Hypothalamus (tissue), 51 donors: ENCODE data around the gene JUND.
A peak's percentile ranks its signal among the peaks of the same experiment; 100 is the strongest.

Source experiments
- DNase-seq, 51 donors: peaks; one replicate each; lab custom pipeline; 2025; lab: John Stamatoyannopoulos, UW

Gene JUND

DNA sequence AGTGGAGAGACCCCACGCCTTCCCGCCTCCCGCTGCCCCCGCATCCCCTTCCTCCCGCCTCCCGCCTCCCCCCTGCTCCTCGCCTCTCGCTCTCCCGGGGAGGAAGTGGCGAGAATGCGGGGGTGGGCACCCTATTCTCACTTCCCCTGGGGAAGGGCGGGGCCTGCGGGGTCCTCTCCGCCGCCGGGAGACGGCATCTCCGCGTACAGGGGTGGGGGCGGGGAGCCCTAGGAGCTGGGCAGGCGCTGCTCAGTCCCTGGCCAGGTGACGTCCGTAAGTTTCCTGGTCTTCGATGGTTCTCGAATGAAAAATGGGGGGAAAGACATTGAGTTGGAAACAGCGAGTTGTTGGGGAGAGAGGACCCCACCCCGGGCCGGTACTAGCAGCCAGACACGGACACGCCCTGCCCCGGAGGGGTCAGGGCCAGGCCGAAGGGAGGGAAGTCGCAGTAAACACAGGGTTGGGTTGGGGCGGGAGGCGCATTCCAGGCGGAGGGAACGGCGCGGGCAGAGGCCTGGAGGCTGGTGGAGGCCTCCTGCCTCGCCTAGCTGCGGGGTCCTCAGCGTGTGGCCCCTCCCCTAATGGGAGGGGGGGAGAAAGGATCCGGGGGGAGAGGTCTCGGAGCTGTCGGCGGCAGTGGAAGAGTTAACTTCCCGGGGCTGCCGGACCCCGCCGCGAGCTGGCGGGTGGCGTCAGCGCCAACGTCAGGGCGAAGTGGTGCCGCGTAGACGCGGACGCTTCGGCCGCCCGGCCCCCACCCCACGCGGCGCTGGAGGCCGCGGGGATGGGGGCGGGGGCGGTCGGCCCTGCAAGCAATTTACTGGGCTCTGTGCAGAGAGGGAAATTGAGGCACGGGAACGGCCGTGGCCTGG lies 10.4 kb upstream of the JUND start:
- DNase-seq: peak in 50 of 51 donors; percentile 28 to 89 (median 74)

DNA sequence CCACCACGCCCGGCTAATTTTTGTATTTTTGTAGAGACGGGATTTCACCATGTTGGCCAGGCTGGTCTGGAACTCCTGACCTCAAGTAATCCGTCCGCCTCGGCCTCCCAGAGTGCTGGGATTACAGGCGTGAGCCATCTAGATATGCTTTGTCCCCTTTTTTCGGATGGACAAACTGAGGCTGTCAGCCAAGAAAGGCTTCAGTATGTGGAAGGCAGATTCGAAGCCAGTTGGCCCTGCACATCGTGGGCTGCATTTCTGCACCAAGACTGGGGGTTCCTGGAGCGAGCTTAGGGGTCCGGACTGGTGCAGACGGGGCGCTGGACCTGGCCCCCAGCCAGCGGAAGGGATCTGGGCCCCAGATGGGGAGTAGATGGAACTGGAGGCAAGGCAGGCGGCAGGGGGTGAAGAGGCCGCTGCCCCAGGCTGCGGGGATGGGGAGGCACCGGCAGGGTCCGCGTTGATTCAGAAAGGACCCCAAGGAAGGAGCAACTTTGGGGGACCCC lies 9.7 kb upstream of the JUND start:
- DNase-seq: peak in 3 of 51 donors; percentile 10 to 37 (median 36)

DNA sequence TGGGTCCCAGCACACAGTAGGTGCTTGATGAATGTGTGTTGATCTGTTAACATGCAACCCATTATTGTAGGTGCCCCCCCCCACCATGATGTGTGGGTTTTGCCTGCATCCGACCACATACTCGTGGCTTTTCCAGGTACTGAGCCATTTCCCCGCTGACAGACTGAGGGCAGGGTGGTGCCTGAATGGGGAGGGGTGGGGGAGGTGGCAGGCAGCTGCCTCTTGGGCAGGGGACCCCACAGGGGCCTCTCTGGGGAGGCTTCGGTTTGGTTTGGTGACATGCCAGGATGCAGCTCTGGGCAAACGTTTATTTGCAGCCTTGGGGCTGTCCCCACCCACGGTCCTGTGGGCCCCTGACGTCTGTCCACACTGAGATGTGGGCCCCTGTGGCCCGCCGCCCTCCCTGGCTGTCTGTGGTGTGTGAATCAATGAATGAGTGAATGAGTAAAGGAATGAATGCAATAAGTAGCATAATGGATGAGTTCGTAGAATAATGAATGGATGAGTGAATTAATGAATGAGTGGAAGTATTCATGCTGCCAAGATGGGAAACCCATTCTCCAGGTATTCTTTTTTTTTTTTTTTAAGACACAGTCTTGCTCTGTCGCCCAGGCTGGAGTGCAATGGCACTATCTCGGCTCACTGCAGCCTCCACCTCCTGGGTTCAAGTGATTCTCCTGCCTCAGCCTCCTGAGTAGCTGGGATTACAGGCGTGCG lies 9.0 kb upstream of the JUND start:
- peak in 6 of 51 donors; percentile 4 to 40 (median 18) for DNase-seq

DNA sequence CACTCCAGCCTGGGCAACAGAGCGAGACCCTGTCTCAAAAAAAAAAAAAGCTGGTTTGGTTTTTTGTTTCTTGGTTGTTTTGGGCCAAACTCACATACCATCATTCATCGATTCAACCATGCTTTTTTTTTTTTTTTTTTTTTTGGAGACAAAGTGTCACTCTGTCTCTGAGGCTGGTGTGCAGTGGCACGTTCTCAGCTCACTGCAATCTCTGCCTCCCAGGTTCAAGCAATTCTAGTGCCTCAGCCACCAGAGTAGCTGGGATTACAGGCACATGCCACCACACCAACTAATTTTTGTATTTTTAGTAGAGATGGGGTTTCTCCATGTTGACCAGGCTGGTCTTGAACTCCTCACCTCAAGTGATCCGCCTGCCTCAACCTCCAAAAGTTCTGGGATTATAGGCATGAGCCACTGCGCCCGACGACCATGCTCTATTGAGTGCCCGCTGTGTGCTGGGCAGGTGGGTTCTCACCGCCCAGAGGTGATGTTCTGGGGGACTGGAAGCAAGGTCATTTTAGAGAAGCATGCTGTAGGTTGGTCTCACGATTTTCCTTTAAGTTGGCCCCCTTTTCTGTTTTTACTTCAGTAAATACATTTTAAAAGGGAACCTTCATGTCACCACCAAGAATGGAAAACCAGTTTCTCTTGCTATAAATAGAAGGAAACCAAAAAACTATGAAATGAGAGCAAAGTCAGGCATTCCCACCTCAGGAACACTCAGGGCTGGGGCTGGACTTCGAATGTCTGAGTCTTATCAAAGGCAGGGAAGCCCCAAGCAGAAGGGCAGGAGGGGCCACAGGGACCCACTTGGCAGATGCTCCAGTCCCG lies 8.3 kb upstream of the JUND start:
- no peak for DNase-seq

DNA sequence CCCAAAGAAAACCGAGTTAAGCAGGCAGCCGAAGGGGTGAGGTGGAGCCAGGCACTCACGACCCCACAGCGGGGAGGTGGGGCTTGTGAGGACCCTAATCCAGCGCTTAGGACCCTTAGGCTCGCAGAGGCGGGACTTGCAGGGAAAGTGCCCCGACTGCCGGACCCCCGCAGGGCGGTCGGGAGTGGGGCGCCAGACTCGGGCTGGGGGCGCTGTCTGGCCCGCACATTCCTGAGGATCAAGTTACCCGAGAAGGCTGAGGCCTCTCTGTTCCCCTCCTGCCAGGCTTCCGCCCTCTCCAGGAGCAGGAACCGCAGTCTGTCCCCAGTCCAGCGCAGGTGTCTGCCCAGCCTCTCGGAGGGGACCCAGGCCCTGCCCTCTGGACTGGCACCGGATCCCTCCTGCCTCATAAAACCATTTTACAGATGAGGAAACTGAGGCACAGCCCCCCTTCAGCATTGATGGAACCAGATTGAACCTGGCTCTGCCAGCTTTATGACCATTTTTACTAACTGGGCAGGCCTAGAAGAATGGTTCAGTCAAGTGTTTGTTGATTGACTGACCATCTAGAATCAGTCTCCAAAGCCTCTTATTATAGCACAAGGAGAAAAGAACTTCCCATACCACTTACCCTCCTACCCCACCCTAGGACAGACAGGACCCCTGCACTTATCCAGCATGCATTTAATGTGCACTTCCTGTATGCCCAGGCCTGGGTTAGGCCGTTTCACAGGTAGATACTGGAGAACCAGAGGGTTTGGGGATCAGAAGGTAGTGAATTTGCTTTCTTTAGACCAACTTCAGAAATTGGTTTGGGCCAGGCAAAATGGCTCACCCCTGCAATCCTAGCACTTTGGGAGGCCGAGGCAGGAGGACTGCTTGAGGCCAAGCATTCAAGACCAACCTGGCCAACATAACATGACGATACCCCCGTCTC lies 6.7 kb upstream of the JUND start:
- no peak for DNase-seq

DNA sequence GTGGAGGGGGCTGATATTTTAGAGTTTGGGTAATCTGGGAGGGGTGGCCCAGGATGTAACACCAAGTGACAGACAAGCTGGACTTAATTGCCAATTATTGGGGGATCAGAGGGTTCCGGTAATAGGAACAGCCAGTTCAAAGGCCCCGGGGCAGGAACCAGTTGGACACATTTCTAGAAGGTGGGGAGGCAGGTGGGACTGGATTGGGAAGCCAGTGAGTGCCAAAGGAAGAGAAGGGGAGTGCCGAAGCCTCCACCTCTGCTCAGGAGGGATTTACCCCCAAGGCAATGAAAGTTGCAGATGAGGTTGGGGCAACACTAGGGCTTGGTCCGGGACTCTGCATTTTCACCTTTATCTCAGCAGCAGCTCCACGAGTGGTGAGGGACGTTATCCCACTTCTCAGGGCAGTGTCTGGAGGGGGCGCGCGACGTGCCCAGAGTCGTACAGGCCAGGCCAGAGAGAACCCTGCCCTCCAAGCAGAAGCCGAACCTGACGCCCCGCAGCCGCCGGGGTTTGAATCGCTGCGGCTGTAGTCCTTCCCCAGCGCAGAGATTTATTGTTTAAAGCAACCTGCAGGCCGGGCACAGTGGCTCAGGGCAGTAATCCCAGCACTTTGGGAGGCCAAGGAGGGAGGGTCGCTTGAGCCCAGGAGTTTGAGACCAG lies 5.7 kb upstream of the JUND start:
- DNase-seq: no peak

DNA sequence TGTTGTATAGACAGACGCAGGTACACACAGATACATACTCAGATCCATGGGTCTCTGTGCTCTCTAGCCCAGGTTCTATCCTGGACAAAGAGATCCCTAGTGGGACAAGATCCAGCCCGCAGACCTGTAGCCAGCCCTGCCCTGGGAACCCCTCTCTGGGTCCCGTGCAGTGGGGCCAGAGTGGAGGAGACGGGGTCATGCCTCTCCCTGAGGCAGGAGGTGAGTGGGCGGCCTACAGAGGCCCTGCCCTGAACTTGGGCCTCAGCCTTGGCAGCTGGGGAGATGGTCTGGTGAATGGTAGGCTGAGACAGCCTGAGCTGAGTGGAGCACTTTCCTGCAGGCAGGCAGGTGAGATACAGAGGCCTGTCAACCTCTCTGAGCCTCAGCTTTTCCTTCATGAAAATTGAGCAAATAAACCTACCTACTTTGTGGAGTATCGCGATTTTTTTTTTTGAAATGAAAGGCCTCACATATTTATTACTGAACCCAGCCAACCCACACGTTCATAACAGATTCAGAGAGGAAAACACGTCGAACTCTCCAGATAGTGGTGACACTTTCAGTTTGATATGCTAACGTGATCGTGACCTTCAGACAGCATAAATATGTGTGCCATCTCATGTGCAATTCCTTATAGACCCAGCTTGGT lies 3.4 kb upstream of the JUND start:
- no peak for DNase-seq

DNA sequence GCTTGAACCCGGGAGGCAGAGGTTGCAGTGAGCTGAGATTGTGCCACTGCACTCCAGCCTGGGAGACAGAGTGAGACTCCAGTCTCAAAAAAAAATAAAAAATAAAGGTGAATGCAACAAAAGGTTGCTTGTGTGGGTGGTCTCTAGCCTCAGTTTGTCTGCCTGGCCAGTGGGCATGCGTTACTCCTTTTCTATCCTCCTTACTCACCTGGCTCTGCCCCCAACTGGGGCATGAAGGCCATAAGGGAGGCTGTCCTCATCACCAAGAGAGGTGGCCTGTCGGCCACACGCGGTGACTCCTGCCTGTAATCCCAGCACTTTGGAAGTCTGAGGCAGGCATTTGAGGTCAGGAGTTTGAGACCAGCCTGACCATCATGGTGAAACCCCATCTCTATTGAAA lies 1.9 kb upstream of the JUND start:
- DNase-seq: no peak

DNA sequence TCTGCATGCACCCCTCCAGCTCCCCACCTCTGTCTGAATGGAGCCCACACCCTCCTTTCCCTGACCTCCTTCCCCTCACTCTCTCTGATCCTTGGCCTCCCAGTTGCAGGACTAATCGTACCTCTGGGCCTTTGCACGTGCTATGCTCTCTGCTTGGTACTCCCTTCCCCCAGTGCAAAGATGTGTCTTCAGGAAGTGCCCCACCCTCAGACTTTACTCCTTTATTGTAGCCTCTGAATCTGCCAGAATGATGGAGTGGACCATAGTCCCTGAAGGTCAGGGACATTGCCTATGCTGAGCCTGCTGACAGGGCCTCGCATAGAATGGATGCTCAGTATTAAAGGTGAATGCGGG lies 1.3 kb upstream of the JUND start:
- DNase-seq: no peak

DNA sequence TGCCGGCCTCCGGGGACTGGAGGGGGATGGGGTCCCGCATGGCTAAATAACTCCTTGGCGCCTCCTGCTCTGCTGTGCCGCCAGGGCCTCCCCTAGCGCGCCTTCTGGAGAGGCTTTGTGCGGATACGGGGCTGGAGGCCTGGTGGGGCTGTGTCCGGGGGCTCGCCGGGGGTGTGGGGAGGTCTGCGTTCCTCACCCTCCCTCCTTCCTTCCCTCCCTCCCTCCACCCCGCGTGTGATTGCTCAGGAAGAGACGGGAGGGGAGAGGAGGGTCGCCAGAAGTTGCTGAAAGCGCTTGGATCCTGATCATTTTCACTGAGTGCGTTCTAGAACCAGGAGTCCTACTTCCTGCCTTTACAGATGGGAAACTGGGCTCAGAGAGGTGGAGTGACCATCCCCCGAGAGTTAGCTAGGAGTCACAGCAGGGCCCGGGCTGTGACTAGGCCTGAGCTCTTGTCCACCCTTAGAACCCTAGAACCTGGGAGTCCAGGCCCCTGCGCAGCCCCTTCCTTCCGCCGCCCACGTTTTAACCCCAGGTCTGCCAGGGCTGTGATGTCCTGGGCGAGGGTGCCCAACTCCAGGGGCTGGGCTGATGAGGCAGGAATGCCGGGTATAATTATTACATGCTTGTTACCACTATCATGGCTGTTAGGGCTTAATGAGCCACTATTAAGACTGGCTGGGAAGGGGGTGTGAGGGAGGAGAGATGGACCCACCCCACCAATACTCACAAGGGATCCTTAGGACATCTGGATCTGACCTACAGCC lies 782 bp upstream of the JUND start:
- peak in 19 of 51 donors; percentile 43 to 99 (median 68) for DNase-seq

DNA sequence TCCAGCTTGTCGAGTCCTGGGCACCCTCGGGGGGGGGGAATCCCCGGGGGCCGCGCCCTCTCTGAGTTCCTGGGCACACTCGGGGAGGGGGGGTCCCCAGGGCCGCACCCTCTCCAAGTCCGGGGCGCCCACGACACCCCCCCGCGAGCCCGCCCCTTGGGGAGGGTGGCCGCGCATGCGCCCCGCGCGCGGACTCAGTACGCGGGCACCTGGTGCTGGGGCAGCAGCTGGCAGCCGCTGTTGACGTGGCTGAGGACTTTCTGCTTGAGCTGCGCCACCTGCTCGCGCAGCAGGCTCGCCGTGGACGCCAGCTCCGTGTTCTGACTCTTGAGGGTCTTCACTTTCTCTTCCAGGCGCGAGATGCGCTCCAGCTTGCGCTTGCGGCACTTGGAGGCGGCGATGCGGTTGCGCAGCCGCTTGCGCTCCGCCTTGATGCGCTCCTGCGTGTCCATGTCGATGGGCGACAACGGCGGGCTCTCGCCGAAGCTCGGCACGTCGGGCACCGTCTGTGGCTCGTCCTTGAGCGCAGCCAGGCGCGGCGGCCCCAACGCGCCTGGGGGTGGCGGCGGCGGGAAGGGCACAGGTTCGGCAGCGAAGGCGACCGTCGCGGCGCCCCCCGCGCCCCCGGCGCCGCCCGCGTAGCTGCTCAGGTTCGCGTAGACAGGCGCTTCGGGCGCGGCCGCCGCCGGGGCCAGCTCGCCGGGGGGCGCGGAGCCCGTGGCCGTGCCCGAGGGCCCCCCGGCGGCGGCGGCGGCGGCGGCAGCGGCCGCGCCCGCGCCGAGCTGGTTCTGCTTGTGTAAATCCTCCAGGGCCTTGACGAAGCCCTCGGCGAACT lies 958 bp downstream of the JUND start:
- peak in 48 of 51 donors; percentile 4 to 85 (median 58) for DNase-seq

DNA sequence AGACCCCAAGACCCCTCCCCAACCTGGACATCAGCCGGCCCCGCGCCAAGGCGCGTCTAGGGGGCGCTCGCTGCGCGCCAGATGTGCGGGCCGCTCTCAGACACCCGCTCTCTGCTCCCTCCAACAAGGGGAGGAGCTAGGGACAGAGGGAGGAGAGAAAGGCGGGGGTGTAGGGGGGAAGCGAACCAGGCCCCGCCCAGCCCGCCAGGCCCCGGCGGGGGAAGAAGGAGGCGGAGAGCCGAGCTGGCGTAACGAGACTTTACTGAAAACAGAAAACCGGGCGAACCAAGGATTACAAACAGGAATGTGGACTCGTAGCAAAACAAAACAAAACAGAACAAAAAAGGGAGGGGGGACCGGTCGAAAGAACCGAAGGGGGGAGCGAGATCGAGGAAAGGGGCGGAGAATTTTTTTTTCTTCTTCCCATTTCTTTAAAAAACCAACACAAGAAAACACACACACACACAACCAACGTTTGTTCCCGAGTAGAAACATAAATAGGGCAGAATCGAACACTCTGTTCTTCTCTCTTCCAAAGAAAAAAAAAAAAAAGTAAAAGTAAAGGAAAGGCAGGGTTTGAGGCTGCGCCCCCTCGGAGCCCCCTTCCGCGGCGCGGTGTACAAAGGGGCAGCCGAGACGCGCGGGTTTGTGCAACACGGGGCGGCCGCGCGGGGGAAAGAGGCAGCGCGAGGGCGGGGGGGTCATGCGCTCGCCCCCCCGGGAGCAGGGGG lies 1.7 kb downstream of the JUND start:
- peak; percentile 23 to 94 (median 86) for DNase-seq

DNA sequence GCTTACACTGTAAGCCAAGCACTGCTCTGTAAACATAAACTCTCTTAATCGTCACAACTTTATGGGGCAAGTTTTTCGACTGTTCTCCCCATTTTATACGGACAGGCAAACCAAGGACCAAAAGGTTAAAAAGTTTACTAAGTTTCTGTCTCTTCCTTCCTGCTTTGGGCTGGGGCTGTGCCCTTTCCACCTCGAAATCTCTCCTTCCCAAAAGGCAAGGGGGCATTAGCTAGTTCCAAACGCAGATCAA lies 2.2 kb downstream of the JUND start:
- DNase-seq: no peak

DNA sequence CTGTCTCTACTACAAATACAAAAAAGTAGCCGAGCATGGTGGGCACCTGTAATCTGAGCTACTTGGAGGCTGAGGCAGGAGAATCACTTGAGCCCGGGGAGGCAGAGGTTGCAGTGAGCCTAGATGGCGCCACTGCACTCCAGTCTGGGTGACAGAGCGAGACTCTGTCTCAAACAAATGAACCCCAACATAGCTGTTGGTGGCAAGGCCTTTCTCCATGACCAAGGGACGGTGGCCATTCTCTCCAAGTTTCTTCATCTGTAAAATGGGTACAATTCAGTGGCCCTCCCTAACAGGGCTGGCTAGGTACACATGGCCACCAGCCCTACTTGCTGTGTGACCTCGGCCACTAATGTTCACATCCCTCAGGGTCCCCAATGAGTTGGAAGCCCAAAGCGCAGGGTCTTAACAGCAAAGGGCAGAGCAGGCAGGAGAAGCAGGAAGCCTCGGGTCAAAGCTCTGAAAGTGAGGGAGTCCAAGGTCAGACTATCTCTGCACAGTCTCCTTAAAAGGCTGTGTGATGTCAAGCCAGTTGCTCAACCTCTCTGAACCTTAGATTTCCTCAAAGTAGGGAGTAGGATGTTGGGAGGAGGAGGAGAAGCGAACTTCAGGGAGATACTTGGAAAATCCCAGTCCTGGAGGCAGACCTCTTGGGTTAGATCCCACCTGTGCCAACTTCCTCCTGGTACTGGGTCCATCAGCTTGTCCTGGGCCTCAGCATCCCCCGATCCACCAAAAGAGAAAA lies 2.7 kb downstream of the JUND start:
- DNase-seq: peak in 2 of 51 donors; percentile 3 to 31

DNA sequence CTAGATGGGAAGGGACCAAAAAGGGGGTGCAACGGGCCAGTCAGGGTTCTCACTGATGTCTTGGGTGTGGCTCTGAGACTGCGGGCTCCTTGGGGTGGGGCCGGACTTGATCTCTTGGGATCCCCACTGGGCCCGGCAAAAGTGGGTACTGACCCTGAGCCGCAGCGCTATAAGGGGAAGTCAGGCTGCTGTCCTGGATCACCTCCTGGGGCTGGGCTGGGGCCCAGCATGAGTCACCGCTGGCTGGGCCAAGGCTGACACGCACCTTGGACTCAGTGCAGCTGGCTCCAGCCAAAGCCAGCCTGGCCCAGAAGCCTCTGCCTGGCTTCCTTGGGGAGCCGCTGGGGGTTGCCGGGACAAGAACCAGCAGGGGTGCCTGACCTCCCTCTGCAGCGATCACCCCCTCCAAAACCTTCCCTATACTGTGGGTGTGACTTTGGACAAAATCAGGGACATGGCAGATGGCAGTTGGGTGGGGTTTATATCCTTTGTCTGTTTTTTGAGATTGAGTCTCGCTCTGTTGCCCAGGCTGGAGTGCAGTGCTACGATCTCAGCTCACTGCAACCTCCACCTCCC lies 6.6 kb downstream of the JUND start:
- DNase-seq: peak in 48 of 51 donors; percentile 8 to 86 (median 69)
